ENCODE data around the gene KLHL25. TPM values are rescaled to one million over a fixed set of nuclear protein-coding genes. Genes with fewer than 3 reads are reported as not detected.

Gene KLHL25
- total RNA-seq, 3 donors from 2014 or later: 10.9 to 21.0 (median 15.1) TPM

GRCh38 chr15:85711580-85712192 lies 83.0 kb downstream of the KLHL25 start:
- intact Hi-C loops (cut with DNase I; ENCODE audit: low total_unique reads): no loop called here
- Histone ChIP-seq H3K4me1 (peaks cover 0 to 6% of the 10 kb centered on the region in 2 donors), H3K9me3 (no peaks in the 10 kb centered on the region), H3K27ac (no peak overlapping the region), H3K4me3 (no peak overlapping the region), H3K27me3 (no peaks in the 10 kb centered on the region), H3K36me3 (no peaks in the 10 kb centered on the region)
- TF ChIP-seq POLR2AphosphoS5 (IDR thresholded peaks at IDR 0.05): no peak
- TF ChIP-seq CTCF (IDR thresholded peaks at IDR 0.05): no peak
- TF ChIP-seq POLR2A (IDR thresholded peaks at IDR 0.05): no peak
- no peak for DNase-seq (ENCODE audit: low spot score in 2 of 2)

DNA sequence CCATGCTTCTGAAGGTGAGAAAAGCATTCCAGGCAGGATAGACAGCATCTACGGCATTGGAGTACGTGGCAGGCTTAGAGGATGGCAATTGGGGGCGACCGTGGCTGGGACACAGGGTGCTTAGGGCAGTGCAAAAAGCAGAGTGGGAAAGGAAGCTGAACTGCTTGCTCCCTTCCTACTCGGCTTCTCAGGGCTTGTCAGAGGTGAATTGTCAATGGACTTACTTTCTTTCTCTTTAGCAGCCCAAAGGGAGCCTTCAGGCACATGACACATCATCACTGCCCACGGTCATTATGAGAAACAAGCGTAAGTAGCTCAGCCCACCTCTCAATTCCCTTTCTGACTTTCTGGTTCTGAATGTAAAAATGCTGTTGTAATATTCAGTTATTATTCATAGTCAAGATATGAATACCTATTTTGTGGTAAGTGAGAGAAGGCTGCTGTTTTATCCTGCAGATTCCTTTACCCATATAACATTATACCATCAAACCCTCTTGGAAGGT lies 84.3 kb downstream of the KLHL25 start:
- DNase-seq (ENCODE audit: low spot score in 2 of 2): no peak
- TF ChIP-seq CTCF (IDR thresholded peaks at IDR 0.05) (no peak), POLR2A (IDR thresholded peaks at IDR 0.05) (no peak), POLR2AphosphoS5 (IDR thresholded peaks at IDR 0.05) (no peak)
- Histone ChIP-seq H3K9me3 (no peaks in the 10 kb centered on the region), H3K4me1 (peaks cover 0 to 6% of the 10 kb centered on the region in 2 donors), H3K4me3 (no peak overlapping the region), H3K27ac (peak overlapping the region; percentile 14 to 45), H3K27me3 (no peaks in the 10 kb centered on the region), H3K36me3 (no peaks in the 10 kb centered on the region)
- intact Hi-C loops (cut with DNase I; ENCODE audit: low total_unique reads): no loop called here
